Activated T-cell treated with anti-CD3 and anti-CD28 coated beads, Interleukin-2, amount 50 U/mL, for 72 hours (primary cell): Measurements from ENCODE around the gene PTPN11. TPM values are rescaled to one million over a fixed set of nuclear protein-coding genes. Genes with fewer than 3 reads are reported as not detected.

Source experiments
- ATAC-seq, 2 donors: fragments of 150-1000 bp; cut with Tn5 transposase; replicated peaks in 1 of 2; 2 replicates each; pipeline ENCODE4 v1.10.0; 2021; ENCODE audit warnings: moderate library complexity in 2 of 2, mild to moderate bottlenecking in 1 of 2
- DNase-seq, 2 donors: peaks; one replicate each; pipeline ENCODE4 v3.0.0; 2021 to 2022; ENCODE audit warnings: mixed read lengths in 1 of 2
- H3K27ac Mint-ChIP-seq: one replicate; pipeline ENCODE4 v1.8.0; 2022; ENCODE audit warnings: mild to moderate bottlenecking, moderate library complexity, mixed read lengths
- H3K27me3 Mint-ChIP-seq: one replicate; pipeline ENCODE4 v1.8.0; 2022; ENCODE audit warnings: low read depth, mixed read lengths
- H3K36me3 Mint-ChIP-seq, 2 donors: one replicate each; pipeline ENCODE4 v1.8.0; 2022; ENCODE audit warnings: mixed read lengths in 2 of 2, mild to moderate bottlenecking in 1 of 2; ENCODE audit not compliant: insufficient read depth in 2 of 2
- H3K4me1 Mint-ChIP-seq: one replicate; pipeline ENCODE4 v1.8.0; 2022; ENCODE audit warnings: low read depth, mixed read lengths
- H3K4me3 Mint-ChIP-seq, 2 donors: one replicate each; pipeline ENCODE4 v1.8.0; 2022; ENCODE audit warnings: mild to moderate bottlenecking in 2 of 2, mixed read lengths in 2 of 2, moderate library complexity in 2 of 2
- H3K9me3 Mint-ChIP-seq, 2 donors: one replicate each; pipeline ENCODE4 v1.8.0; 2022; ENCODE audit warnings: mixed read lengths in 2 of 2
- total RNA-seq, 2 donors: library from RNA; stranded (reverse); gene quantifications; one replicate each; pipeline ENCODE4 v1.2.3, GENCODE V29; 2022

PTPN11 gene
- total RNA-seq, 2 donors from 2014 or later: 92.4 to 93.7 TPM

DNA sequence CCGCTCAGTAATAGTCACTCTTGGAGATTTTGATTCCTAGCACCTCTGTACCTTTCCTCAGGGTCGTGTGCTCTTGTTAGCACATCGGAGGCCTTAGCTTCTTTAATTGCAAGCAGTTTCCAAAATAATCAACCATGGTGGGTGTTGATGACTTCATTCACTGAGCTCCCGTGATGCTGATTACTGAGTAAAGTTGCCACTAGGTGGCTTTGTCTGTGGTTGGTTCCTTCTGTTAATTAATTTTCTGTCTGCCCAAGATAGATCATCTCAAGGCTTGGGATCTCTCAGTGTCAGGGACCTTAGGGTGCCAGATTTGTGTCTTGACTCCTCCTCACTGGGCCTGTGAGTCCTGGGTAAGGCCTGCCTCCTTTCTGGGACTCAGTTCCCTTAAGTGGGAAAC, 54.3 kb downstream of the PTPN11 start:
- H3K36me3 Mint-ChIP-seq: peaks cover 7 to 25% of the 10 kb centered on the region in 2 donors
- no peaks in the 10 kb centered on the region for H3K27me3 Mint-ChIP-seq
- no peaks in the 10 kb centered on the region for H3K4me1 Mint-ChIP-seq
- H3K27ac Mint-ChIP-seq: peak overlapping the region; percentile 44
- H3K9me3 Mint-ChIP-seq: no peaks in the 10 kb centered on the region
- no peak overlapping the region for H3K4me3 Mint-ChIP-seq
- no peak for ATAC-seq
- no peak for DNase-seq

DNA sequence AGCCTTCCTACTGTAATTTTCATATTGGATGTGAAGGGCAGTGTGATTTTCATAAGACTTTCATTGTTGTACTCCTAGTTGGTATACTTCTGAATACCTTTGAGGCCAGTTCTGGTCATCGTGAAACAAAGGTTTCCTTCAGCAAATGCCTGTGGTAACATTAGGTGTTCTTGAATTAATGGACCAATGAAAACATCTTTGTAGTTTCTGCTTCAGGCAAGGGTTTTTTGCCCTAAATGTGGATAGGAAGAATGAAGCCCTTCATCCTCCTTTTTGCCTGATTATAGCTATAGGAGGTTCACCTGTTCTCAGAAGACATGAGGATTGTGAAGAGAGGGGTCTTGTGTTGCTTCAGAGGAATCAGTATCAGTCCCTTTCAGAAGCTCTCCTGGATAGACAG, 60.7 kb downstream of the PTPN11 start:
- no peak overlapping the region for H3K27ac Mint-ChIP-seq
- DNase-seq (no peak), ATAC-seq (no peak)
- H3K4me3 Mint-ChIP-seq: no peak overlapping the region
- H3K27me3 Mint-ChIP-seq: no peaks in the 10 kb centered on the region
- H3K36me3 Mint-ChIP-seq: peaks cover 14 to 67% of the 10 kb centered on the region in 2 donors
- no peaks in the 10 kb centered on the region for H3K4me1 Mint-ChIP-seq
- no peaks in the 10 kb centered on the region for H3K9me3 Mint-ChIP-seq

DNA sequence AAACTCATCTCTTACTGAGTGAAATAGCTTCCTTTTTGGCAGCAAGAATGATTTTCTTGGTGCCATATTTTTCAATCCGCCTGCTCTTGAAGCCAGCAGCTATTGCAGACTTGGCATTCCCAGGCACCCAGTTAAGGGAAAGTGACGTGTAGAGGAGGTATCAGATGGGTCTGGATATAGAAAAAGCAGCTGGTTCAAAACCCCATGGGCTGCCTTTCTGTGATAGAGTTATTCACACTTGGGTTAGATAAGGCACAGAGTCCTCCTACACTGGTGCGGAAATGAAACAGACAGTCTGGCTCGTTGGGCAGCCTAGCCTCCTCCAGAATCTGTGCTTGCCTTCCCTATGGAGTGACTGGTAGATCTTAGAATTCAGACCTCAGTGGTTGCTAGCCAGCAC, 62.2 kb downstream of the PTPN11 start:
- no peak for ATAC-seq
- no peak overlapping the region for H3K4me3 Mint-ChIP-seq
- H3K4me1 Mint-ChIP-seq: no peaks in the 10 kb centered on the region
- H3K27ac Mint-ChIP-seq: no peak overlapping the region
- no peak for DNase-seq
- H3K9me3 Mint-ChIP-seq: no peaks in the 10 kb centered on the region
- H3K27me3 Mint-ChIP-seq: no peaks in the 10 kb centered on the region
- H3K36me3 Mint-ChIP-seq: peaks cover 14 to 69% of the 10 kb centered on the region in 2 donors

DNA sequence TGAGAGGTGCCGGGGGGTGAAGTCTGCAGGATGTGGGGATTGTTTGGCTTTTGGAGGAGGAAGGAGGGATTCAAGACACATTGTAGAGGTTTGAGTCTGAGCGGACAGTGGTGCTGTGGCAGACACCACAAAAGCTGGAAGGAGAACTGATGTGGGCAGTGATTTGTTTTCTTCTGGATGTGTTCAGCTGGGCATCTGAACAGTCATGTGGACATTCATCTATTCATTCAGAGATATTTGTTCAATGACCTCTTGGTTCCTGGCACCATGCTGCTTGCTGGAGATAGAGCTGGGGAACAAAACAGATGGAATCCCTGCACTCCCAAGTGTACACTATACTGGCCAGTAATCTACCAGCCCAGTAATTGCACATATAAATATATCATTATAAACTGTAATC, 64.0 kb downstream of the PTPN11 start:
- Mint-ChIP-seq H3K36me3 (peaks cover 17 to 70% of the 10 kb centered on the region in 2 donors), H3K4me3 (no peak overlapping the region), H3K4me1 (no peaks in the 10 kb centered on the region), H3K27me3 (no peaks in the 10 kb centered on the region), H3K9me3 (no peaks in the 10 kb centered on the region), H3K27ac (no peak overlapping the region)
- ATAC-seq: no peak
- DNase-seq: no peak

DNA sequence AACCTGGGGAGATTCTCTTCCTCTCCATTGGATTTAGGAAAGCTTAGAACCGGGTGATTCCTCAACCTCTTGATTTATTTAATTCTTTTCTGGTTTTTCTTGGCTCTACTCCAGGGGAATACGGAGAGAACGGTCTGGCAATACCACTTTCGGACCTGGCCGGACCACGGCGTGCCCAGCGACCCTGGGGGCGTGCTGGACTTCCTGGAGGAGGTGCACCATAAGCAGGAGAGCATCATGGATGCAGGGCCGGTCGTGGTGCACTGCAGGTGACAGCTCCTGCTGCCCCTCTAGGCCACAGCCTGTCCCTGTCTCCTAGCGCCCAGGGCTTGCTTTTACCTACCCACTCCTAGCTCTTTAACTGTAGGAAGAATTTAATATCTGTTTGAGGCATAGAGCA, 67.6 kb downstream of the PTPN11 start:
- H3K9me3 Mint-ChIP-seq: no peaks in the 10 kb centered on the region
- ATAC-seq (no peak), DNase-seq (no peak)
- H3K27me3 Mint-ChIP-seq: no peaks in the 10 kb centered on the region
- H3K36me3 Mint-ChIP-seq: peaks cover 13 to 64% of the 10 kb centered on the region in 2 donors
- H3K27ac Mint-ChIP-seq: no peak overlapping the region
- no peaks in the 10 kb centered on the region for H3K4me1 Mint-ChIP-seq
- no peak overlapping the region for H3K4me3 Mint-ChIP-seq

DNA sequence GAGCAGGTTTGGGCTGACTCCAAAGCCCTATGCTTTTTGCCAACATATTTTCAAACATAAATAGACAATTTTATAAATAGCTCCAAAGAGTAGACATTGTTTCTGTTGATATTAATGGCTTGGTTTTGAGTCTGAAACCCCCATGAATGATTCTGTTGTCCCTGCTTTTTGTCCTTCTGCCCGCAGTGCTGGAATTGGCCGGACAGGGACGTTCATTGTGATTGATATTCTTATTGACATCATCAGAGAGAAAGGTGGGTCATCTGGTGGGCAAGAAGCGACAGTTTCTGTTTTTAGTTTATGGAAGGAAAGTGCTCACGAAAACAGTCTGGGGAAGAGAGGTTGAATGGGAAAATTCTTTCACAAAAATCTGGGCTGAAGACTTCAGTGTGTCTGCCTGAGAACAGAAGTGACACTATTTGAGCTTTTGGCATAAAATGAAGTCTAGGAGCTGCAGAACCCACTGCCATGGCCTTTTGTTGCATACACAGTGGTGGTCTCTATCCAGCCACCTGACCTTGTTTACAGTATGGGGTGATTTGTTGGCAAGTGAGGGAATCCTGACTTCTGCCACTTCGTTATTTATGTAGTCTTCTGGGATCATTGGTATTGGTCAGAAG, 69.6 kb downstream of the PTPN11 start:
- peaks cover 11 to 58% of the 10 kb centered on the region in 2 donors for H3K36me3 Mint-ChIP-seq
- H3K4me1 Mint-ChIP-seq: no peaks in the 10 kb centered on the region
- no peak overlapping the region for H3K4me3 Mint-ChIP-seq
- no peak for DNase-seq
- no peaks in the 10 kb centered on the region for H3K9me3 Mint-ChIP-seq
- ATAC-seq: no peak
- no peak overlapping the region for H3K27ac Mint-ChIP-seq
- H3K27me3 Mint-ChIP-seq: no peaks in the 10 kb centered on the region

DNA sequence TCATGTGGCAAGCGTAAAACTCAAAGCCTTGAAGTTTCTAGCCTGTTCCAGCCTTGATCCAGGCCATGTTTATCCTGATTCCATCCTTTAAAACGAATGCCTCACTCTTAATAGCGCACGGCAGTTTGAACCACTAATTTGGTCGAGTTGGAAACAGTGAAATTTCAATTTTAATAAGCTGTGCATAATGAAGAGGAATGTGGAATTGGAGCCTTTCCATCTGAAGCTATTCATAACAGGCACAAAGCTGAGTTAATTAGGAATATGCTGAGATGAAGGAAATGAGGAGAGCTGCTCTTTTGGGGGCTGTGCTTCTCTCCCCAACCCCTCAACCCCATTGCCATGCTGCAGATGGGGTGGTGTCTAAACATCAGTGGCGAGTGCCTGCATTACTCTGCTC, 70.7 kb downstream of the PTPN11 start:
- Mint-ChIP-seq H3K4me1 (peaks cover 3% of the 10 kb centered on the region), H3K27ac (no peak overlapping the region), H3K27me3 (no peaks in the 10 kb centered on the region), H3K36me3 (peaks cover 14 to 54% of the 10 kb centered on the region in 2 donors), H3K4me3 (no peak overlapping the region), H3K9me3 (no peaks in the 10 kb centered on the region)
- DNase-seq: no peak
- ATAC-seq: no peak

DNA sequence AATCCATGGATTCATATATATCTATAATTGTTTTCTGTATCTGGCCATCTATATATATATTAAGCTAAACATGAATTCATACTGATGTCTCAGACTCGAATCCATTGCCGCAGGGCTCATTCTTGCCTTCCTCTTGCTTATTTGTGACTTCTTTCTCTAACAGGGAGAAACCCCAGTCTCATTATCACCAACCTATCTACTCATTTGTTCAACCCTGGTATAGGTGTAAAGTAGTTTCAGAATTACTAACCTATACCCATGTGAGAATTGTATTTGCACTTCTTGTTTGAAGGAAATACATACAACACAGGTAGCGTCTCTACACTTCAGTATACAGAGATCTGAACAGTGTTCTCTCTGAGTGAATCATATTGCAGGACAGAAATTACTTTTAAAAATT, 77.7 kb downstream of the PTPN11 start:
- H3K4me1 Mint-ChIP-seq: peaks cover 34% of the 10 kb centered on the region
- H3K27ac Mint-ChIP-seq: peak overlapping the region; percentile 23
- peak overlapping the region; percentile 30 to 55 for H3K4me3 Mint-ChIP-seq
- H3K36me3 Mint-ChIP-seq: peaks cover 16 to 37% of the 10 kb centered on the region in 2 donors
- H3K9me3 Mint-ChIP-seq: no peaks in the 10 kb centered on the region
- ATAC-seq (peak; percentile 98 to 99), DNase-seq (peak; percentile 38 to 57)
- H3K27me3 Mint-ChIP-seq: no peaks in the 10 kb centered on the region

DNA sequence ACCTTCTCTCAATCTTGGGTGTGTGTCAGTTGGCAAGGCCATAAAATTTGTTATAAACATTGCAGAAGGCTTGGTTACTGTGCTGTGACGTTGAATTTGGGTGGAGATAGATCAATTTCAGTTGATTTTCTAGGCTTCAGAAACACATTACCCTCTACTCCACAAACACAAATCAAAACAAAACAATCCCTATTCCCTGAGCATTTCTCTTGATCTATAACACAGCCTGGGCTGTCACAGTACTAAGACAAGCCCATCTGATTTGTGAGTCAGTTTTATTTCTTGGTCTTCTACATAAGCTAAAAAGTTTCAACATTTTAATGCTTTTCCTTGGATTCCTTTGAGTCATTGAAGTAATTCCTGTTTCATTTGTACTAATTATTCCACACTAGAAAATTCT, 79.8 kb downstream of the PTPN11 start:
- no peak for ATAC-seq
- Mint-ChIP-seq H3K36me3 (peaks cover 12 to 31% of the 10 kb centered on the region in 2 donors), H3K4me1 (peaks cover 34% of the 10 kb centered on the region)

DNA sequence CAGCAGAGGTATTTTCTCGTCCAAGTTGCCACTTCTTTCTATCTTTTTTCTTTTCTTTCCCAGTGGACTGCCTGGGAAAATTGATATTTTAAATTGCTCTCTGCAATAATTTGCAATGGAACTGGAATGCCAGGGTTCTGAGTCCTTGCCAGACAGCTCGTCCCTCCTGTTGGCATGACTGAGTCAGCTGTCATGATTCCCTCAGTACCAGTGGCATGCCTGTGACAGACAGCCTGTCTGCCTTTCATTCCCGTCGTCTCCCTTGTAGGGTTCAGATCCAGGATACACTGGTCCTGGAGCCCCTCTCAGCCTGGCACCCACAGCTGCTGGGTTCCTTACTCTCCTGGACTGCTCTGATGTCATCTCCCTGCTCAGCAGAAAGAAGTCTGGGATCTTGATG, 84.8 kb downstream of the PTPN11 start:
- DNase-seq (no peak), ATAC-seq (no peak)
- no peak overlapping the region for H3K27ac Mint-ChIP-seq
- H3K4me3 Mint-ChIP-seq: no peak overlapping the region
- H3K9me3 Mint-ChIP-seq: no peaks in the 10 kb centered on the region
- H3K36me3 Mint-ChIP-seq: peaks cover 7 to 33% of the 10 kb centered on the region in 2 donors
- no peaks in the 10 kb centered on the region for H3K4me1 Mint-ChIP-seq
- no peaks in the 10 kb centered on the region for H3K27me3 Mint-ChIP-seq

More for the DNA sequence above, 79.8 kb downstream of the PTPN11 start:
- peak overlapping the region; percentile 13 for H3K27ac Mint-ChIP-seq
- no peak overlapping the region for H3K4me3 Mint-ChIP-seq
- no peaks in the 10 kb centered on the region for H3K27me3 Mint-ChIP-seq
- DNase-seq: no peak
- H3K9me3 Mint-ChIP-seq: no peaks in the 10 kb centered on the region

DNA sequence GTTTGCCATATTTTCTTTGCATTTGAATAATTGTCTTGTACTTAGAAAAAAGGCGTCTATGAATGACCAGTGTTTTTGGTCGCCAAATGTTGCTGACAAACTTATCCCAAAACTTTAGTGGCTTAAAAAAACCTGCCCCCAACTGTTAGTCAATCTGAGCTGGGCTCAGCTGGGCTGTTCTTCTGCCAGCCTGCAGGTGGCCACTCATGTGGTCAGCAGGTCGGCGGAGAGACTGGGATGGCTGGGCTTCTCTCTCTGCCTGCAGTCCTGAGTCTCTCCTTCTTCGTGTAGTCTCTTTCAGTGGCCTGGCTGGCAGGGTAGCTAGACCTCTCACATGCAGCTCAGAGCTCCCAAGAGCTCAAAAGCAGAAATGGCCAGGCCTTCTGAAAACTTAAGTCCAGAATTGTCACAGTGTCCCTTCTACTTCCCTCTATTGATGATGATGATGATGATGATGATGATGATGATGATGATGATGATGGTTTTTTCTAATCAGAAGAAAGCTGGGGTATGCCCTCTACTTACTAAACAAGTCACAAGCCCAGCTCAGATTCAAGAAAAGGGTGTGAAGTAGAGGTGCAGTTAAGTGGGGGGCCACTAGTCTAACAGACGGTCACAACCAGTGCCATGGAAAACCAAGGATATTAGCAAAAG, 87.9 kb downstream of the PTPN11 start:
- ATAC-seq: no peak
- Mint-ChIP-seq H3K27ac (no peak overlapping the region), H3K36me3 (peaks cover 7 to 33% of the 10 kb centered on the region in 2 donors), H3K4me3 (no peak overlapping the region), H3K27me3 (no peaks in the 10 kb centered on the region), H3K9me3 (no peaks in the 10 kb centered on the region), H3K4me1 (no peaks in the 10 kb centered on the region)
- DNase-seq: no peak

DNA sequence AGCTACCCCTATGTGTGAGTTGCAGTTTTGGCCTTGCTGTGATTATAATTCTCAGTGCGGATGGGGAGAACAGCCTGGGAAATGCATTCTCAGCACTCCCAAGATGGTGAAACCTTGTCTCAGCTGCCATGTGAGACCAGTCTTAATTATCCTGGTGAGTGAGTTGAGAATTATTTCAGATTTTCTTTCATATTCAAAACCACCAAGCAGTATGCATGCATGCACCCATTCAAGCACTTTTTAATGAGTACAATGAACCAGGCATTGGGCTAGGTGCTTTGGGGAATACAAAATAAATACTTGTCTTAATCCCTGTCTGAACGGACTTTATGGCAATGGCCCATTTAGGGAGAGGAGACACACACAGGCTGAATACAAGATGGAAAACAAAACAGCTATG, 94.7 kb downstream of the PTPN11 start:
- H3K27ac Mint-ChIP-seq: no peak overlapping the region
- H3K27me3 Mint-ChIP-seq: no peaks in the 10 kb centered on the region
- peaks cover 5% of the 10 kb centered on the region for H3K4me1 Mint-ChIP-seq

DNA sequence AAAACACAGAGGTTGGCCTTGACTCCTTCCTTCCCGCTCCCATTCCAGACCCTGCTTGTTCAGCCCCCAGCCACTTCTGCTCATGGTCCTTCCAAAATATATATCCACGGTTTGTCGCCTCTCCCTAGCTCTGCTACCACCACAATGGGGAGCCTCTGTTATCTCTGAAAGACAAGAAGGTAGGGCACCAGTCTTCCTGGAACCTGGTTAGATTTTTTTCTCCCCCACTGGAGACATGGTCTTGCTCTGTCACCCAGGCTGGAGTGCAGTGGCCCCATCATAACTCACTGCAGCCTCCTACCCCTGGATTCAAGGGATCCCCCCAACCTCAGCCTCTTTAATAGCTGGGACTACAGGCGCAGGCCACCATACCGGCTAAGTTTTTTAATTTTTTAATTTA, 95.7 kb downstream of the PTPN11 start:
- Mint-ChIP-seq H3K27me3 (no peaks in the 10 kb centered on the region), H3K27ac (no peak overlapping the region), H3K4me3 (no peak overlapping the region), H3K4me1 (peaks cover 5% of the 10 kb centered on the region), H3K9me3 (no peaks in the 10 kb centered on the region), H3K36me3 (no peaks in the 10 kb centered on the region)
- DNase-seq (no peak), ATAC-seq (no peak)

More for the DNA sequence above, 94.7 kb downstream of the PTPN11 start:
- Mint-ChIP-seq H3K9me3 (no peaks in the 10 kb centered on the region), H3K36me3 (peaks cover 0 to under 1% of the 10 kb centered on the region in 2 donors), H3K4me3 (no peak overlapping the region)
- DNase-seq (no peak), ATAC-seq (no peak)
